NCI-H446 treated with DMSO at 0.1 percent for 48 hours (cell line): Measurements from ENCODE around the gene FAM120C.

Experiments
- DNase-seq: peaks from one replicate; lab custom pipeline; 2025; lab: John Stamatoyannopoulos, UW

FAM120C gene, protein sequence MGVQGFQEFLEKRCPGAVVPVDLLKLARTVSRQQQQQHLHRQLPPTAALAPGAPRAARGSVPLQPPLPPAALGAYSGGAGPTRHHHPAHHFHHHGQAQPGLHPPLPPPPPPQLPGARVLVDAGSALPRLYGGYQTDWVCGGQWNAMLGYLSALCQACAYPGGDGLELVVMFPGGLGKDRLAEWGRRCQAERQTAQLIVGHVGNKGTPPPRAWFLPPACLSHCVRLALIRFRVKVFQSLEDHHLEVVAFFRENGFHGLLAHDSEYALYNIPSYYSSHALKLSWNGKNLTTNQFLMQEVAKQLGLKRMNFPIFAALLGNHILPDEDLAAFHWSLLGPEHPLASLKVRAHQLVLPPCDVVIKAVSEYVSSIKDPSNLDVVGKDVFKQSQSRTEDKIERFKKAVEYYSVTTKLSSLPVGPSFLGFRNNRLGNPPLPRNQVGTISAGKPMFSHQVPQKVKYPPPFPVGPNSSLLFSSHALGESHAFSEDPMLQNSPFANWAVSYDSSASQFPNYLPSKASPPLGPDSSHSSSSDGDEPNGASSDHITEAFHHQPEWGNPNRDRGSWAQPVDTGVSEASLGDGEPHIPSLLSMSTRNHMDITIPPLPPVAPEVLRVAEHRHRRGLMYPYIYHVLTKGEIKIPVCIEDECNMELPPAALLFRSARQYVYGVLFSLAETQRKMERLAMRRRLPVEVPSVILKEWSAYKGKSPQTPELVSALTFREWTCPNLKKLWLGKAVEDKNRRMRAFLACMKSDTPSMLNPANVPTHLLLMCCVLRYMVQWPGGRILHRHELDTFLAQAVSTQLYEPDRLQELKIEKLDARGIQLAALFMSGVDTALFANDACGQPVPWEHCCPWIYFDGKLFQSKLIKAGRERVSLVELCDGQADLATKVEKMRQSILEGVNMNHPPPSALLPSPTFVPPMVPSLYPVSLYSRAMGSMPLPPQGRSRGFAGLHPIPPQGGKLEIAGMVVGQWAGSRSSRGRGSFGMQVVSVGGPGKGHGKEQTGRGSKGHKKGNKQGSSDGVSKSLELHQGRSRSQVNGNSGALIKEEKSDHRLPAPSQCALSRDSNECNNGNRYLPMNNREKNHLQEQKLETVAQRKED

DNA sequence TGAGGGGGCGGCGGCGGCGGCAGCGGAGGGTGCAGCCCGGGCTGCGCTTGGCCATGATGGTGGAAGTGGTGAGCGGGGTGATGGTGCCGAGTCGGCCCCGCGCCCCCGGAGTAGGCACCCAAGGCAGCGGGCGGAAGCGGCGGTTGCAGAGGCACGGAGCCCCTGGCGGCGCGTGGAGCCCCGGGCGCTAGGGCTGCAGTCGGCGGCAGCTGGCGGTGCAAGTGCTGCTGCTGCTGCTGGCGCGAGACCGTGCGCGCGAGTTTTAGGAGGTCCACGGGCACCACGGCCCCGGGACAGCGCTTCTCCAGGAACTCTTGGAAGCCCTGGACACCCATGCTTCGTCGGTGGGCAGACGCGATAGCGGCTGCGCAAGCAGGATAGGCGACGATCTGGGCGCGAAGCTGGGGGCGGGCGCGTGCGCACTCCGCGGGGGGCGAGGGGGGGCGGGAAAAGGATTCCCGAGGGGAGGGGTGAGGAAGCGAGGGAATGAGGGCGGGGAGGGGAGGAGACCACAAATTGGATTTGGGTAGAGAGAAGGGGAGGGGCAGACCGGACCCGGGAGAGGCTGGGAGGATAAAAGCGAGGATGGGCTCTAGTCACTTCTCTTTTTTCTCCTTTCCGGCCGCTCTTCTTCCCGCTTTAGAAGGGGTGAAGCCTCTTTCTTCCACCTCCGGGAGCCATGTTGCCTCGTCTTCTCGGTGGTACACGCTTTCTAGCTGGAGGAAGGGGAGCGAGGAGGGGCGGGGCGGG is at the start of gene FAM120C:
TSS of gene FAM120C (minus strand) at position 391 of the 750 bp plus-strand sequence. CDS start at position 335, 56 bp downstream.
- DNase-seq: peak; percentile 66

DNA sequence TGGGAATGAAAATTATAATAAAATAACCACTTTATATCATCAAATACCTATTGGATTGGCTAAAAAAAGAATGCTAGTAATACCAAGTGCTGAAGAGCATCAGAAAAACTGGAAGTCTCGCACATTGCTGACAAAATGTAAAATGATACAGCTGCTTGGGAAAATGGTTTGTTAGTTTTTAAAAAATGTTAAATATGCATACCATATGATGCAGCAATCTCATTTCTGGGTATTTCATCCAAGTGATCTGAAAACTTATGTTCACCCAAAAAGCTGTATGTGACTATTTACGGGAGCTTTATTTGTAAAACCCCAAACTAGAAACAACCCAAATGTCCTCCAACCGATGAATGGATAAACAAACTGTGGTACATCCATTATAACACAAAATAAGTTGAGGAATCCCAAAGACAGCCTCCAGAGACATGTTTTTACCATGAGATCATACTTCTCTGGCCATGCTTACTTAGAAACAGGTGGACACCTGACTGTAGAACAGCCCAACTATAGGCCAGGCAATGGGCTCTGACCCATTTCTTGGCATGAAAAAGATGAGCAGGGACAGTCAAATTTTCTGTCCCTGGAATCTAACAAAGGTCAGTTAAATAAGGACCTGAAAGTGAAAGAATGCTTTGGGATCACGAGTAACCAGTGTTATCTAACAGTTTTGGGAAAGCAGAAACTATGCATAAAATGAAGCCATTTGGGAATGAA is 47.5 kb upstream of the FAM120C start:
- no peak for DNase-seq

DNA sequence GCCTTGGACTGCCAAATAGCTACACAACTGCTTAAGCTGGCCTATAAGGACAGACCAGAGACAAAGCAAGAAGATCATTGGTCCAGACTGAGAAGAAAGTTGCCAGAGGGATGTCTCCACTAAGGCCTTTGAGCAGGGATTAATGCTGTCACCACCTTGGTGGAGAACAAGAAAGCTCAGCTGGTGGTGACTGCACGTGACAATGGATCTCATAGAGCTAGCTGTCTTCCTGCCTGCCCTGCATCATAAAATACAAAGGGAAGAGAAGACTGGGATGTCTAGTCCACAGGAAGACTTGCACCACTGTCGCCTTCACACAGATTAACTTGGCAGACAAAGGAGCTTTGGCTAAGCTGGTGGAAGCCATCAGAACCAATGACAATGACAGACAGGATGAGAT is 40.5 kb upstream of the FAM120C start:
- no peak for DNase-seq

DNA sequence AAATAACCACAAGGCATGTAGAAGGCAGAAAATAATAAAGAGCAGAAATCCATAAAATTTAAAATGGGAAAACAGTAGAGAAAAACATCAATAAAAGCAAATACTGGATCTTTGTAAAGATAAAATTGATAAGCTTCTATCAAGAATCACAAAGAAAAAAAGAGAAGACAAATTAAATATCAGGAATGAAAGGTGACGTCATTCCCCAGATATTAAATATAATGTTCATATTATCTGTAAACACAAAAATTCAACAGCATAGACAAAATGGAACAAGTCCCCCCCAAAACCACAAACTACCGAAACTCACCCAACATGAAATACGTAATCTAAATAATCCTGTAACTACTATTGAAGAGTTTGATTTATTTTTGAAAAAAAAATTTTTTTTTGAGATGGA is 30.5 kb upstream of the FAM120C start:
- DNase-seq: no peak

DNA sequence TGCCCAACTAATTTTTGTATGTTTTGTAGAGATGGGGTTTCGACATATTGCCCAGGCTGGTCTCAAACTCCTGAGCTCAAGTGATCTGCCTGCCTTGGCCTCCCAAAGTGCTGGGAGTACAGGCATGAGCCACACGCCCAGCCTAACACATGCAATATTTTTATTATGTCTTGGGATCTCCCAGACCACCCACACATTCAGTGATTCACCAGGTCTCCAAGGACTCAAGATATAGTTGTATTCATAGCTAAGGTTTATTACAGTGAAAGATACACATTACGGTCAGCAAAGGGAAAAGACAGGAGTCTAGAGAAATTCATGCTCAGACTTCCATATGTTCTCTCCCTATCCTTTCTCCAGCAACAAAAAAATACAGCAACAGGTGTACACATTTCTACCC is 25.5 kb upstream of the FAM120C start:
- DNase-seq: no peak

DNA sequence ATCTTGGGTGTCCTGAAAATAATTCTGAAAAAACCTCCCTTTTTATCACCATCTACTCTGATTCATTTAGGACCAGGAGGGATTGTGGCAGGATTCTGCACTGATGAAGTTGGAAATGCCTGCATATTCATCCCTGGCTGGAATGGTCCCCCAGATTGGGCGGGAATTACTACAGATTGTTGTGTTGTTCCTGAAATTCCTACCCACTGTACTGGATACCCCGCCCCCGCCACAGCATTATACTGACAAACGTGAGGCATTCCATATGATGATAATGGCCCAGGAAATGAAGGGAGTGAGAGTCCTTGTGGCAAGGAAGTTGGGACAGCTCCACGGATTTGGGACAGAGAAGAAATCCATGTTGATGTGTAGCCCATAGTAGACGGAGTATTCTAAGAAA is 15.2 kb upstream of the FAM120C start:
- no peak for DNase-seq

DNA sequence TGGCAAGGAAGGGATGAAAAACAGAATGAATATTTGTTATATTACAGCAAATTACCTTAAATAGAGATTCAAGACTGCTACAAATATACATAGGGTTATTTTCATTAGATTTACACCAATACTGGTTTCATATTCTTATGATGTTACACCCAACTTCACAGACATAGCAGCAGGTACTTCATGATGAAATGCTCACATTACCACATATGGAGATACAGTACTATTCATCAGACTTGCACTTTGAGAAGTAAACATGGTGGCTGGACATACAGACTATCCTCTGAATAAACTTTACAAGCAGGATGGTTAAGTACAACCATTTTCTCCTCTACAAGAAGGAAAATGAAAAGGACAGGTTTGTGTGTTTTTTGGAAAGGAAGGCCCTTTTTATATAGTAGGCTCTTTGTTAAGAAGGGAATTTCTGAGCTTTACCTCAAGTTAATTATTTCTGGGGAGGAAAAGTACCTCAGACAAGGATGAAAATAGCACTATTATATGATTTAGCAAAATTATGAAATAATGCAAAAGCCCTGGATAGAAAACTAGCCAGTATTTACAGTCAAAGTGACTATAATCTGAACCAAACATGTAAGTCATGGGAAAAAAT is 12.0 kb upstream of the FAM120C start:
- DNase-seq: no peak

DNA sequence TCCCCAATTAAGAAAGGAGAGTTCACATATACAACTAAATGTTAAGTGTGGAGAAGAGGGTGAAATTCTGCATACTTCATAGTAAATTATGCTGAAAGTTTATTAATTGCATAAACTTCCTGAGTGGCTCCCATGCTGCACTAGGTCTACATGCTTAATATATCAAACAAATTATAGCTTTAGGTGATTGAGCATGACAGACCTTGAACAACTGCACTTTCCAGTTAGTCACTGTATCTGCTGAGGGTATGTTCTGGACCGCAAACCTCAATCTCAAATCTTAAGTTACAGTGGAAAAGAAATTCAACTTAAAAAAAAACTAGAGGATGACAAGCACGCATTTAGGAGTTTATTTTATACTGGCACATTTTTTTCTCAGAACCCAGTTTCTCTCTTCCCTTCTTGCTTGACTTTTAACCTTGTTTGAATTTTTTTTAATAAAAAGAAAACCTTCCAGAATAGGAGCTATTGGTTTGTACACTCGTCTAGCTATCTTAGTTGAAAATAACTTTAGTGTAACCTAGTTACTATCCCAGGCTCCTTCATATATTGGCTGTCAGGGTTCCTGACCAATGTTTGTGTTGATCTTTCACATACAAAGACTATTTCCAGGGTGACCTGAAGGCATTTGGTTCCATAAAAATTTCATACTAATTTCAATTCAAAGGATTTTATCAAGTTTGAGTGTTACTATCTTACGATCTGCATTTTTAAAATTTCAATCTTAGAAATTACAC is 10.2 kb upstream of the FAM120C start:
- no peak for DNase-seq

DNA sequence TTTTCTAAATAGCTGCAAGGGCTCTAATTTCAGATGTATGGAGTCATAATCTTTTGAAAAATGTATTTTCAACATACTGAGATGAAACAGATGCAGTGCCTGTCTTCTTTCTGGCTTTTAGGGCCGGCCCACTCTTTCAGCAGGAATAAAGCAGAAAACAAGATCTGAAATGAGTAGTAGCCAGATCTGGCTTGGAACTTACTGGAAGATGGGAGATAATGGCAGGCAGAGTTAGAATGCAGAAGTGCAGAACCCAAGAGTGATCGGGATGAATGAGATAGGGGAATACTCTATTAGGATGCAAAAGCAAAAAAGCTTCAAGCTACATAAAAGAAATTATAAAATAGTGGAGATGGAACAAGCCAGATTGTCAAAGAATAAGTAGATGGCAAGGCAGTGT is 1.4 kb upstream of the FAM120C start:
- no peak for DNase-seq

DNA sequence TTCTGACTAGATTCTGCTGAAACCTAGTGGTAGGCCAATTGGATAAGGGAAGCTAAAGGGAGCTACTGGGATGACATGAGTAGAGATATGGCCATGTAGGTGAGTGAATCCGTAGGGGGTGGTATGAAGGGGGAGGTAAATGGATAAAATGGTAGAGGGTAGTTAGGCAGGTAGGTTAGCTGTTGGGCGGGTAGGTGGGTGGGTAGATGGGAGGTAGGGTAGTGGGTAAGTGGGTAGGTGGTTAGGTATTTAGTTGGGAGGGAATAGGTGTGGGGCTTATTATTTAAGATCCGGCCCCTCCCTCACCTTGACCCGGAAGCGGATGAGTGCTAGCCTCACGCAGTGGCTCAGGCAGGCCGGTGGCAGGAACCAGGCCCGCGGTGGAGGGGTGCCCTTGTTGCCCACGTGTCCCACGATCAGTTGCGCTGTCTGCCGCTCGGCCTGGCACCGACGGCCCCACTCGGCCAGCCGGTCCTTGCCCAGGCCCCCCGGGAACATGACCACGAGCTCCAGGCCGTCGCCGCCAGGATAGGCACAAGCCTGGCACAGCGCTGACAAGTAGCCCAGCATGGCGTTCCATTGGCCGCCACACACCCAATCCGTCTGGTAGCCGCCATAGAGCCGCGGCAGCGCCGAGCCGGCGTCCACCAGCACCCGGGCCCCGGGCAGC is 725 bp downstream of the FAM120C start:
- peak; percentile 1 for DNase-seq

DNA sequence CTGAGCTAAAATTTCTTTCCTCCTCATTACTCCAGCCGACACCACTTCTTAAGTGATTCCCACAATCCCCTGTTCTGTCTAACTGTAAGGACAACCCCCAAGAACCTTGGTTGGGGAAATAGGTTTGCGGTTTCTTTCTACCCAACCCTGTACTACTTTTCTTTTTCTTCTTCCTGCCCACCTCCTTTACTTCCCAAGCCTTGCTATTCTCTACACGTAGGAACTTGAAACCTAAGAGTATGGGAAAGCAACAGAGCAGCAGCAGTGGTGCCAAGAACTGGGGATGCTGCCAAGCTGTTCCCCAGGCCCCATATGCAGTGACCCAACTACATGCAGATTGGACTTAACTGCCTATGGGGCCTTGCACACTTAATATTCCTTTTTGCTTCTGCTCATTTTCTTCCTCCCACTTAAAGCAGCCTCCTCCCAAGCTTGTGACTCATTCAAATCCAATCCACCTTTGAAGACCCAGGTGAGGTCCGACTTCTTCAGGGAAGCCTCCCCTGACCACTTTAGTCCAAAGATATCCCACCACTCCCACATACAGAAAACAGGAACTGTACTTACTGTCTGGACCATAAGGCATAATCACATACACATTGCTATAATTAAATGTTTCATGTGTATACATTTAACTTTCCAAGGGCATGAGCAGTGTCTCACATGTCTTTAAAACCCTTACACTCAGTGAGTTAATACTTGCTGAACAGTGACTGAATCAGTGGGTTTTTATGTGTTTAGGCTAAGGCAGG is 1.7 kb downstream of the FAM120C start:
- DNase-seq: peak; percentile 1

DNA sequence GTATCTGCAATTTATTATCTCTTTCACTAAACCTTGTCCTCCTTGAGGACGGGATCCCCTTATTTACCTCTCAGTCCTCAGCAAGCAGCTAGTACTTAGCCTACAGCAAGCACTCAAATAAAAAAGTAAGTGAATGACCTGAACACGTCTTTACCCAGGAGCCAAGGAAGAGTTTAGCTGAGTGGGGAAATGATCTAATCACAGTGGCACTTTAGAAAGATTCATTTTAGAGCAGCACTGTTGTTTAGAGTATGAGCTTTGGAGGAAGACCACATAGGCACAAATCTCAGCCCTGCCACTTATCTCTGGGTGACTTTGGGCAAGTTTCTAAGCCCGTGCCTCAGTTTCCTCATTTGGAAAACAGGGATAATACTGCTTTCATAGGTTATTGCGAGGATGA is 2.7 kb downstream of the FAM120C start:
- DNase-seq: no peak

DNA sequence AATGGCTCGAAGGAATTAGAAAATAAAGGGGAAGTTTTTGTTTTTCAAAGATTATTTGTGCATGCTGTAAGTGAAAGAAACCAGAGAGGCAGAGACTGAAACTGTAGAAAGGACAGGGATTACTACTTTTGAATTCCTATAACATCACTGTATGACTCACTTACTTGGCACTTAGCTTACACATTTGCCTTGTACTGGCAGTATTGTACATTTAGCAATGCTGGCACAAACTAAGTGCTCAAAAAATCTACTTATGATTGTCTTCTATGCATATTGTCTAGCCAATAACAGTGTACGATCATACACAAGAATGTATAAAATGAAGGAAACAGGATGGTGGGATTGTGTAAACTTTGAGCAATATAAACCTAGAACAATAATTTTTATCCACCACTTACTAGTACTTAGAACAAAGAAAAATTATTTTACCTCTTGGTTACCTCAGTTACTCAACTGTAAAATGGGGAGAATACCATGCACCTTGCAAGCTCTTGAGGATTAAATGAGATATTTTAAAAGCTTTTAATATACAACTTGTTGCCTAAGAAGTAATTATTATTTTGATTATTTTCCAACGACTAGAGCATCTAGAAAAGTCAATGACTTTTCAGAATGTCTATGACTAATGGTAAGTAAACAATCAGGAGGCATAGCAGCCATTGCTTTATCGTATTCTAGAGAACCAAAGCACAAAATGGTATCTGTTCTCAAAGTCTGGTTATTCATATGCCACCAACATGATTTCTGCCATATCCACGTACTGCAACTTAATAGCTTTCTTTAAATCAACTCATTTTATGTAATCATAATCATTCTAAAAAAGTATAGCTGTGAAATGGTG is 4.7 kb downstream of the FAM120C start:
- DNase-seq: no peak

DNA sequence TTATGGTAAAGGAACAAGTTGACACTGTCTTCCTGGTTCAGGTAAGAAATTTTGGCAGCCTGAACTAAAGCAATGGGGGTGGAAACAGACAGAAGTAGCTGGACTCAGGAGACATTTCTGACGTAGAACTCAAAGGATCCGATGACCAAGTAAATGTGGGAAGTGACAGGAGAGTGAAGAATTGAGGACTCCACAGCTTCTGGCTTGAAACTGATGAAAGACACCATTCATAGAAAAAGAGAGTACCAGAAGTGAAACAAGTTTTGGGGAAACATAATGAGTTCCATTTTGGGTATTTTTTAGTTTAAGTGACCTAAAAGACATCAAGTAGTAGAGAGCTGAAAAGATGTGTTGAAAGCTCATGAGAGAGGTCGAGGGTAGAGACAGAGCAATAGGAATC is 5.7 kb downstream of the FAM120C start:
- DNase-seq: no peak

DNA sequence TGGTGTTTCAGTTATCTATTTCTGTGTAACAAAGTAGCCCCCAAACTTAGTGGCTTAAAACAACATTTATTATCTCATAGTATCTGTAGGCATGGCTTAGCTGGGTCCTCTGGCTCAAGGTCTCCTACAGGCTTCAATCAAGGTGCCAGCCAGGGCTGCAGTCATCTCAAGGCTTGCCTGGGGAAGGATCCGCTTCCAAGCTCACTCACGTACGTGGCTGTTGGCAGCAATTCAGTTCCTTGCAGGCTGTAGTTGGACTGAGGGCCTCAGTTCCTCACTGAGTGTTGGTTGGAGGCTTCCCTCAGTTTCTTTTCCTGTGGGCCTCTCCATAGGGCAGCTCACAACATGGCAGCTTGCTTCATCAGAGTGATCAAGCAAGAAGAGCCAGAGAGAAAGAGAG is 9.3 kb downstream of the FAM120C start:
- no peak for DNase-seq

DNA sequence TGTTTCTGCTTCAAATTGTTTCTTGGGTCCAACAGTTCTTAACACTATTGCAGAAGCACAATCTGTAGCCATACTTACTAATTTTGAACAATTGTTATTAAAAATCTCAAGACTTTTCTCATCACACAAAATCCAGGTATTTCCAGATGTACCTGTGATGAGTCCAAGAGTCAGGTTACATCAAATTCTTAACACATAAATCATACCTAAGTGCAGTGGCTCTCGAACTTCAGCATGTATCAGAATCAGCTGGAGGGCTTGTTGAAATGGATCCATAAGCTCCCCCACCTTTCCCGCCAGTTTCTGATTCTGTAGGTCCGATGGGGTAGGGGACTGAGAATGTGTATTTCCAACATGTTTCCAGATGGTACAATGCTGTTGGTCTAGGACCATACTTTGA is 10.6 kb downstream of the FAM120C start:
- DNase-seq: no peak

DNA sequence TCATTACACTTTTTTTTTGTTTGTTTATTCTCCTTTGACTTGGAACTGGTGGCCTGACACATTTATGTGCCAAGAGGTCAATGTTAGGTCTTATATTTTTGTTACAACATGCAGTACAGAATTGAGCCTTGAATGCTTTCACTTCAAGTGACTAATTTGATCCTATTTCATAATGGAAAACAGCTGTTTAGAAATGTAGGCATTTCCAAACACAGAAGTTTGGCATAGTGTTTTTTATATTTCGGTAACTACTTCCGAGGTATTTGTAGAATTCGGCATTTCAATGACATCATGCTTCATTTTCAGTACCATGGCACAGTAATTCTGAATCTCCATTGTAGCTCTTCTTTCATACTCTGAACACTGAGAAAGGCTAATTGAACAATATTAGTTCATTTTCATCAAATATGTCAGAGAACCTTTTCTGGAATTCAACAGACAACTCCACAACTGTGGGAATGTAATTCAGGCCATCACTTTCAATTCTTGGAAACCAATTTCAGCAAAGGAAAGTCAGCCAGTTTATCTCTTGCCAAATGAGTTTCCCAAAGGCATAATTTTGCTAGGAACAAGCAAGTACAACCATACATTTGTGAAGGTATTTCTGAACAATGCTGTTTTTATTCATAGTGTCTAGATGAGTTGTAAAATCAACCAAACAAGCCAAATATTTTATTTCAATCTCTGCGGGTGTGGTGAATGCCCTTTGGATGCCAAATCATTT is 11.4 kb downstream of the FAM120C start:
- no peak for DNase-seq
